Stimulated activated CD4-positive, alpha-beta T cell treated with anti-CD3 and anti-CD28 coated beads, Interleukin-15, amount 100 ng/mL, for 48 hours (primary cell): ENCODE data around the gene LAT.
A peak's percentile ranks its signal among the peaks of the same experiment; 100 is the strongest.
"Not testable (repeated sequence)": the region's sequence is repeated elsewhere in the genome, so short reads cannot be mapped to it uniquely, and the experiment has no call there.

Experiments
- DNase-seq, 2 donors: peaks; one replicate each; pipeline ENCODE4 v3.0.0-alpha.2; 2020; ENCODE audit warnings: low read depth in 2 of 2

Gene LAT

GRCh38 chr16:28977703-28978662, 6.9 kb upstream of the LAT start:
- no peak for DNase-seq

GRCh38 chr16:28980330-28980729, 4.5 kb upstream of the LAT start:
- not testable (repeated sequence) for DNase-seq

- no peak for DNase-seq
These were observed 3.9 kb upstream of the LAT start for GRCh38 chr16:28980929-28981328.

- DNase-seq: peak; percentile 33 to 56
These were observed 3.3 kb upstream of the LAT start for GRCh38 chr16:28981517-28981916.

GRCh38 chr16:28982418-28982817, 2.4 kb upstream of the LAT start:
- no peak for DNase-seq

- DNase-seq: no peak
These were observed 1.9 kb upstream of the LAT start for GRCh38 chr16:28982949-28983348.

GRCh38 chr16:28983644-28984043, 1.2 kb upstream of the LAT start:
- no peak for DNase-seq

- DNase-seq: no peak
These were observed 761 bp upstream of the LAT start for GRCh38 chr16:28984091-28984490.

GRCh38 chr16:28985211-28986041, 574 bp downstream of the LAT start:
- DNase-seq: no peak

- DNase-seq: no peak
These were observed 1.2 kb downstream of the LAT start for GRCh38 chr16:28986046-28986445.

- DNase-seq: no peak
These were observed 1.6 kb downstream of the LAT start for GRCh38 chr16:28986492-28986891.

- DNase-seq: no peak
These were observed 2.5 kb downstream of the LAT start for GRCh38 chr16:28987170-28987853.

GRCh38 chr16:28989363-28989762, 4.5 kb downstream of the LAT start:
- no peak for DNase-seq

GRCh38 chr16:28990375-28991040, 5.7 kb downstream of the LAT start:
- peak; percentile 66 to 68 for DNase-seq

GRCh38 chr16:28991687-28992086, 6.8 kb downstream of the LAT start:
- DNase-seq: no peak

- no peak for DNase-seq
These were observed 7.6 kb downstream of the LAT start for GRCh38 chr16:28992496-28992895.

- DNase-seq: no peak
These were observed 14.0 kb downstream of the LAT start for GRCh38 chr16:28998837-28999236.

- DNase-seq: no peak
These were observed 14.7 kb downstream of the LAT start for GRCh38 chr16:28999577-28999976.

- DNase-seq: no peak
These were observed 15.2 kb downstream of the LAT start for GRCh38 chr16:29000019-29000418.

GRCh38 chr16:29004496-29005139, 19.8 kb downstream of the LAT start:
- DNase-seq: not testable (repeated sequence)
